ENCODE results near the gene IGSF11.

The IGSF11 gene

GRCh38 chr3:118948146-118948545, 86.5 kb downstream of the IGSF11 start:
- no peak for DNase-seq

DNA sequence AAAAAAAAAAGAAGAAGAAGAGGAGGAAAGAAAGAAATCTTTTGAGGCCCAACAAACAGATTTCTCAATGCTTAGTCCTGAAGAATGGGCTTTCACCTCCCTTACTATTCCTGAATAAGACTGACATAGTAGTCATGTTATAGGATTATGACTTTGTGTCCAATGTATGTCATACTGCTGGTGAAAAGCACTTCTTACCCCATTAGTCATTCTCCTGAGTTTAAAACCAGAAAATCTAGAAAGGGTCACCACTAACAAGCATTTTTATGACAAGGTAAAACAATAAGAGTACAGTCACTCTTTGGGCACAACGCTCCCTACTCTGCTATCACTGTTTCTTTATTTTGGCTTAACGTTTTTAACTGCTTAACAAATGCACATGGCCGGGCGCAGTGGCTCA, 88.2 kb downstream of the IGSF11 start:
- no peak for DNase-seq

- no peak for DNase-seq
These were observed 88.8 kb downstream of the IGSF11 start for GRCh38 chr3:118945834-118946233.

- DNase-seq, result no peak
These were observed 91.0 kb downstream of the IGSF11 start for GRCh38 chr3:118943597-118943996.

DNA sequence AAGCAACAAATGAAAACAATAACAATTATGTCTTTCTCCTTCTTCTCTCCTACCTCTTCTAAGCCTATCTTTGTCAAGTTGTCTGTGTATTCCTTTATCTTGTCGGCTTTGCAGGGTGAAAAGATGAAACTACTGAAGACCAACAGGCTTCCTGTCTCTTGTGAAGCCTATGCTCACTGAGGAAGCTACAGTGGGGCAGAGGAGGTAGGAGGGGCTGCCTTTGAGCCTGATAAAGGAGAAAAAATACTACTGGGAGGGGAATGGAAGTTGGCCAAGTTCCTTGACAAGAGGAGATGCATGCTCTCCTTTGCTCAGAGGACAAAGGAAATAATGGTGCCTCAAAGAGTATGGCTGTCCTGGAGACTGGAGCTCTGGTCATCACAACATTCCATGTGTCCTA, 92.0 kb downstream of the IGSF11 start:
- DNase-seq, result no peak

DNA sequence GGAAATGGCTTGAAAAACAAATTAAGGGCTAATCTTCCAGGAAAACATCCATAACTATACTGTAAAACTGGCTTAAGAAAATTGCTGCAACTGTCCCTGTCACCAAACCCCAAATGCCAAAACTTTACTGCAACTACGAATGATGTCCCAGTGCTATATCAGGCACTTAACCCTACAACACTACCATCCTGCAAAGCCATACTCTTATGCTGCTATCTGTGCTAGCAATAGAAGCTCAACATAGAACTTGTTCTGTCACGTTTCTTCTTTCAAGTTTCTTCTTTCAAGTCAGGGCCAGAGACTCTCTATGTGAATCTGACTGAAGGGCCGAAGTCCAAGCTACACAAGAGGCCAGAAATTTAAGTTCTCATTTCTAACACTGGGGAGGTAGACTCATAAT, 92.5 kb downstream of the IGSF11 start:
- DNase-seq, result no peak

- DNase-seq, result no peak
These were observed 93.4 kb downstream of the IGSF11 start for GRCh38 chr3:118941236-118941635.

GRCh38 chr3:118938183-118938961, 96.3 kb downstream of the IGSF11 start:
- no peak for DNase-seq

DNA sequence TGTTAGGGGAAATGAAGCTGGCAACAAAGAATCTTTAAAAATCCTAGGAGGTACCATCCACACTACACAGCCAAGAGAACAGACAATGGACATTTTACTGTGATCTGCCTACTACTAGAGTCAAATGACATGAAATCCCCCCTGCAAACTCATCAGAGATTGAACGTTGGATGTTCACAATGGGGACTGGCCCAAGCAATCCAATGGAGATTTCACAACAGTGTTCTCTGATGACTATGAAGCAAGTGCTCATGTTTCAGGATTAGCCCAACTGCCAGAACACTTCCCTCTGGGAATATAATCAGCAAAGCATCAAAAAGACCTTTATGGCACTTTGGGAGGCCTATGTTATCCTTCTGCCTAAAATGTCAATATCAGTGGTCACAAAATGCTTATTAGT, 97.8 kb downstream of the IGSF11 start:
- no peak for DNase-seq

- DNase-seq, result no peak
These were observed 101.7 kb downstream of the IGSF11 start for GRCh38 chr3:118932822-118933558.

DNA sequence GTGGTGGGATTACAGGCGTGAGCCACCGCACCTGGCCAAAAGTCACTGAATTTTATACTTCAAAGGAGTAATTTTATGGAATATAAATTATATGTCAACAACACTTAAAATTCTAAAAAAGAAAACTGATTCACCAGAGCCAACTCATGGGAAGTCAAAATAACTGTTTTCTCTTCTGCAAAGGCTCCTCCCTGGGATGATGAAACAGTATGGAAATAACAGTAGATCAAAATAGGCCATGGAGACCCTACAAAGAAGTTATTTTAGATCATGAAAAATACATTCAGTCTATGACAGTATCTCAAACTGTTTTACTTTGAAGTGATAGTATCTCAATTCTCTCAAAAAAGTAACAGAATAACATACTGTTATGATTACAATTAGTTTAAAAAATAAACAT, 102.7 kb downstream of the IGSF11 start:
- no peak for DNase-seq

DNA sequence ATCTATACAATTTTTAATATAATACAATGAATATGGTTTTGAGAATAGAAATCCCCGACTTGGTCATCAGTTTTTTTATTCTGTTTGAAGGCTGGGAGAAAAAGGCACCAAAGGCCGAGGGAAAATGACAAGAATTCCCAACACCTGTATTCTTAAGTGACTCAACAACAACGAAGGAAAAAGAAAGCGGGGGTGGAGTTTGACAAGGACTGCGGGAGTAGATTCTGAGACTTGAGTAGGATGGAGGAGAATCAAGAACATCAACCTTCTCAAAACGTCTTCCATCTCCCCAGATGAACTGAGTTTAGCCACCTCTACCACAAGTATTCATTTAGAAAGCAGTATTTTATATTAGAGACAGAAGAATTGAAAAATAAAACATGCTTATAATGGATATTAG, 107.2 kb downstream of the IGSF11 start:
- DNase-seq, result no peak

GRCh38 chr3:118912188-118912587, 122.5 kb downstream of the IGSF11 start:
- no peak for DNase-seq

- DNase-seq, result no peak
These were observed 124.3 kb downstream of the IGSF11 start for GRCh38 chr3:118910332-118910731.

GRCh38 chr3:118909763-118910162, 124.9 kb downstream of the IGSF11 start:
- DNase-seq, result no peak

DNA sequence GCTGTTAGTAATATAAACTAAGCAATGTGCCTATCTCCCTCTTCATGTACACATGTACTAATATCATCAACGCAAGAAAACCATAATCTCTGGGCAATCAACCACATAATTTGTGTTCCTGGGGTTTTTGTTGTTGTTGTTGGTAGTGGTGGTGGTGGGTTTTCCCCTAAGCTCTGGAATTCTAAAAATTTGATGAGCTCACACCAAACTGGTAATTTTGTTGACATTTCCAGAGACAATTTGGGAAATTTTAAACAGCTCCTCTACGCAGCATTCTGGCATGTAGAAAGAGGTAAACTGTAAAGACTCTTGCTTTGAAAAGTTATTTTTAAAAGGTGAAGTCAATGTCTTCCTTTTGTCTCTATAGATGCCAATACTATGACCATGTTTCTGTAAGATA, 126.7 kb downstream of the IGSF11 start:
- DNase-seq, result no peak

GRCh38 chr3:118900737-118901525, 133.7 kb downstream of the IGSF11 start:
- no peak for DNase-seq

DNA sequence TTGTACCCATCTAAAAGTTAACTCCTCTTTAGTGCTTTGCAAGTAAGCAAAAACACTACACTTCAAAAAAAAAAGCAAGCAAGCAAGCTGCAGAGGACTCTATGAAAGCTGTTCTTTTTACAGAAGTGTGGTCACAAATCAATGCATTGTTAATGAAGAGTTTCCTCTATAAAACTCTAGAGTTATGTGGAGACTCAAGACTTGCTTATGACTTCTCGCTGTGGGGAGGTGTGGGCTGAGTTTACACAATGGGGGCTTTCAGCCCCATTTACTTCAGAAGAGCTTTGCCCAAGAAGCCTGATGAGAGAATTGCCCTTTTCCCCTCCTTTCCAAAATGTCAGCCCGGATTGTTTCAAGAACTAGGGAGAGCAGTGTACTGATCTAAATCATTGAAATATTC, 144.4 kb downstream of the IGSF11 start:
- no peak for DNase-seq

GRCh38 chr3:118889691-118890090, 145.0 kb downstream of the IGSF11 start:
- no peak for DNase-seq

- no peak for DNase-seq
These were observed 147.9 kb downstream of the IGSF11 start for GRCh38 chr3:118886708-118887107.

GRCh38 chr3:118884748-118885206, 149.9 kb downstream of the IGSF11 start:
- DNase-seq, result peak; percentile 47

DNA sequence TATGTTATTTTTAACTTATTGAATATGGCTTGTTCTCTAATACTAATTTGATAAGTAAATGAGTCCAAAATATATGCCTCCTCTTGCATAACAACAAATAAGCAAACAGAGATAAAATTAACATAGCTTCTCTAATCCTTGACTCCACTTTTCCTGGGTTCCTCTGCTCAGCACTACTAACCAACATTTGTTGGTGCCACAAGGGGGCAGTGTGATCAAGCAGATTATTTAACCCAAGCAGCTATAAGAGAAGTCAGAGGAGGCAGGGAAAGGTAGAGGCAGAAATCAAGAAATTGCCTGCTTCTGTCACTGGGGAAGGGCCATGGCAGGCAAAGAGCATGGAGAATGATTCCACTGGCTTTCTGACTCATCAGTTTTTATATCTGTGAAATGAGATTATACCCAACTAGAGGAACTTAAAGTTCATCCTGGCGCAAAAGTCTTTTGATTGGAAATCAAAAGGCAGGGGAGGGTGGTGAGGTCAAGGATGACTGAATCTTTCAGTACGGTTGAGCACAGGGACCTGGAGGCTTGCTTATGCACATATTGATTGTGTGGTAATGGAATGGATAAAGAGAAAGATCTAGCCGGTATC, 152.2 kb downstream of the IGSF11 start:
- DNase-seq, result peak; percentile 8

DNA sequence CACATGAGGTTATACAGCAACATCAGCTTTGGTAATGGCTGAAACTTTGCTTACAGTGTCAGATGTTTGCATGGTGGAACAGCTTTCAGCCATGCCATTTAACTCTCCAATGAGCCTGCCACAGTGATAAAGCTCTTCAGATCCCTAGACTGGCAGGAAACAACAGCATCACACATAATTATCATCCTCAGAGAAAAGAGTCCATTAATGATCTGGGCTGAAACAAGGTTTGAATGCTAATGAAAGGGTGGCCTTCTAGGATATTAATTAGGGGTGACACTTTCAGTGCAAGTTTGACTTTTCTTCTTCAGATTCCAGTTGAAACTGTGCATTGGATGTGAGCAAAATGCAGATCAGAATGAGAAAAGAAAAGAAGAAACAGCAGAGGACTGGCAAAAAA, 166.6 kb downstream of the IGSF11 start:
- no peak for DNase-seq
